Neural progenitor cell (in vitro differentiated cells): ENCODE measurements around the gene PLCL1.

ENCODE experiments used
- EZH2phosphoT487 ChIP-seq: fragments of 200-600 bp; sonication (generic); IDR thresholded peaks from 2 replicates; pipeline ENCODE4 v1.6.1; 2017; ENCODE audit warnings: antibody characterized with exemption
- TF ChIP-seq, protein P1 (sequence below): fragments of 200-600 bp; sonication (generic); IDR thresholded peaks from 2 replicates; pipeline ENCODE4 v1.5.1; 2017; ENCODE audit warnings: antibody characterized with exemption, mild to moderate bottlenecking

DNA sequence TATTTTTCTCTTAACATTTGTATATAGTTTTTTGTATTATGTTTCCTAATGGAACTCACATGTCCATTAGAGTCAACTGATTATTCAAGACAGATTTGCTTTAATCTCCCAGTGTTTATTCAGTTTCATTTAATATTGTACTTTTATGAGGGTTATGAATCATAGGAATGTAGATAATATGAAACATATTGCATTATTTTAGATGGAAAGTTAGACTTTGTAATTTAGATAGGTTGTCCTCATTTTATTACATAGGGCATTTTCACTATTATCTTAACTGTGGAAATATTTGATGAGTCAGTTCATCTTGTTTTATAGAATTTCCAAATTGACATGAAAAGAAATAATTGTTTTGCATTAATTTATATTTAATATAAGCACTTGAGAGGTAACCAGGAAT, 240.8 kb downstream of the PLCL1 start:
- TF ChIP-seq, protein P1, sequence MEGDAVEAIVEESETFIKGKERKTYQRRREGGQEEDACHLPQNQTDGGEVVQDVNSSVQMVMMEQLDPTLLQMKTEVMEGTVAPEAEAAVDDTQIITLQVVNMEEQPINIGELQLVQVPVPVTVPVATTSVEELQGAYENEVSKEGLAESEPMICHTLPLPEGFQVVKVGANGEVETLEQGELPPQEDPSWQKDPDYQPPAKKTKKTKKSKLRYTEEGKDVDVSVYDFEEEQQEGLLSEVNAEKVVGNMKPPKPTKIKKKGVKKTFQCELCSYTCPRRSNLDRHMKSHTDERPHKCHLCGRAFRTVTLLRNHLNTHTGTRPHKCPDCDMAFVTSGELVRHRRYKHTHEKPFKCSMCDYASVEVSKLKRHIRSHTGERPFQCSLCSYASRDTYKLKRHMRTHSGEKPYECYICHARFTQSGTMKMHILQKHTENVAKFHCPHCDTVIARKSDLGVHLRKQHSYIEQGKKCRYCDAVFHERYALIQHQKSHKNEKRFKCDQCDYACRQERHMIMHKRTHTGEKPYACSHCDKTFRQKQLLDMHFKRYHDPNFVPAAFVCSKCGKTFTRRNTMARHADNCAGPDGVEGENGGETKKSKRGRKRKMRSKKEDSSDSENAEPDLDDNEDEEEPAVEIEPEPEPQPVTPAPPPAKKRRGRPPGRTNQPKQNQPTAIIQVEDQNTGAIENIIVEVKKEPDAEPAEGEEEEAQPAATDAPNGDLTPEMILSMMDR, result no peak
- no peak for TF ChIP-seq EZH2phosphoT487
